ENCODE data around the gene SPACA9. TPM values are rescaled to one million over a fixed set of nuclear protein-coding genes. Genes with fewer than 3 reads are reported as not detected.
A peak's percentile ranks its signal among the peaks of the same experiment; 100 is the strongest.

SPACA9 gene
- total RNA-seq, 4 donors from 2014 or later, result 8.7 to 10.3 (median 9.9) TPM

- no peak for TF ChIP-seq EP300 (IDR thresholded peaks at IDR 0.05)
- no peak for TF ChIP-seq POLR2AphosphoS5 (IDR thresholded peaks at IDR 0.05)
- no peak for TF ChIP-seq CTCF (IDR thresholded peaks at IDR 0.05)
- no peak for TF ChIP-seq POLR2A (IDR thresholded peaks at IDR 0.05)
- H3K27ac ChIP-seq, result no peak overlapping the region
- no peaks in the 10 kb centered on the region for H3K9me3 ChIP-seq
- H3K4me1 ChIP-seq, result peaks cover 26% of the 10 kb centered on the region
- no peak overlapping the region for H3K4me3 ChIP-seq
- 77% methylated on average over 7 of the region's 7 CpGs for WGBS
- no peaks in the 10 kb centered on the region for H3K36me3 ChIP-seq
- no peak for DNase-seq (ENCODE audit: low spot score in 2 of 2)
- no peaks in the 10 kb centered on the region for H3K27me3 ChIP-seq
Measured at GRCh38 chr9:132873403-132873802, 5.3 kb upstream of the SPACA9 start.

- no peak for TF ChIP-seq POLR2A (IDR thresholded peaks at IDR 0.05)
- TF ChIP-seq CTCF (IDR thresholded peaks at IDR 0.05), result no peak
- no peak for TF ChIP-seq POLR2AphosphoS5 (IDR thresholded peaks at IDR 0.05)
- no peak for TF ChIP-seq EP300 (IDR thresholded peaks at IDR 0.05)
- no peak for DNase-seq (ENCODE audit: low spot score in 2 of 2)
- Histone ChIP-seq H3K27ac (no peak overlapping the region), H3K4me3 (no peak overlapping the region), H3K4me1 (peaks cover 43% of the 10 kb centered on the region), H3K36me3 (no peaks in the 10 kb centered on the region), H3K27me3 (no peaks in the 10 kb centered on the region), H3K9me3 (no peaks in the 10 kb centered on the region)
- WGBS, result 87% methylated on average over 5 of the region's 5 CpGs
Measured at GRCh38 chr9:132875159-132875558, 3.5 kb upstream of the SPACA9 start.

- no peaks in the 10 kb centered on the region for H3K27me3 ChIP-seq
- H3K36me3 ChIP-seq, result no peaks in the 10 kb centered on the region
- H3K4me1 ChIP-seq, result peaks cover 32% of the 10 kb centered on the region
- no peak for DNase-seq (ENCODE audit: low spot score in 2 of 2)
- no peak overlapping the region for H3K27ac ChIP-seq
- H3K4me3 ChIP-seq, result no peak overlapping the region
- no peaks in the 10 kb centered on the region for H3K9me3 ChIP-seq
- TF ChIP-seq POLR2AphosphoS5 (IDR thresholded peaks at IDR 0.05), result no peak
- TF ChIP-seq POLR2A (IDR thresholded peaks at IDR 0.05), result no peak
- no peak for TF ChIP-seq EP300 (IDR thresholded peaks at IDR 0.05)
- TF ChIP-seq CTCF (IDR thresholded peaks at IDR 0.05), result no peak
- 86% methylated on average over 3 of the region's 3 CpGs for WGBS
Measured at GRCh38 chr9:132876849-132877248, 1.8 kb upstream of the SPACA9 start.

GRCh38 chr9:132877458-132877823, 1.3 kb upstream of the SPACA9 start:
- TF ChIP-seq EP300 (IDR thresholded peaks at IDR 0.05) (no peak), POLR2A (IDR thresholded peaks at IDR 0.05) (no peak), CTCF (IDR thresholded peaks at IDR 0.05) (no peak), POLR2AphosphoS5 (IDR thresholded peaks at IDR 0.05) (no peak)
- Histone ChIP-seq H3K36me3 (no peaks in the 10 kb centered on the region), H3K27me3 (no peaks in the 10 kb centered on the region), H3K4me1 (peaks cover 32% of the 10 kb centered on the region), H3K4me3 (peak overlapping the region; percentile 94), H3K27ac (peak overlapping the region; percentile 93), H3K9me3 (no peaks in the 10 kb centered on the region)
- 40% methylated on average over 3 of the region's 14 CpGs for whole genome bisulfite sequencing
- DNase-seq (ENCODE audit: low spot score in 2 of 2), result no peak

GRCh38 chr9:132877824-132878694, 639 bp upstream of the SPACA9 start, which contains the start of gene AK8:
AK8 (minus strand) TSS chr9:132878284; CDS start chr9:132878255, 29 bp downstream.
- peak; percentile 80 to 88 for DNase-seq (ENCODE audit: low spot score in 2 of 2)

More at GRCh38 chr9:132877824-132878694, 639 bp upstream of the SPACA9 start, which contains the start of gene AK8:
- Histone ChIP-seq H3K4me1 (peaks cover 32% of the 10 kb centered on the region), H3K27ac (peak within 1 kb of the TSS; percentile 93), H3K36me3 (no peaks in the 10 kb centered on the region), H3K9me3 (no peaks in the 10 kb centered on the region), H3K27me3 (no peaks in the 10 kb centered on the region), H3K4me3 (peak within 1 kb of the TSS; percentile 94)
- TF ChIP-seq CTCF (IDR thresholded peaks at IDR 0.05) (no peak), POLR2AphosphoS5 (IDR thresholded peaks at IDR 0.05) (peak in 1 of 3 donors; percentile 58)
- WGBS, result no CpG with 5 or more reads among the region's 89 CpGs

Measured in suprapubic skin (tissue), 4 donors.